Measurements from ENCODE around the gene CAMTA1.

DNA sequence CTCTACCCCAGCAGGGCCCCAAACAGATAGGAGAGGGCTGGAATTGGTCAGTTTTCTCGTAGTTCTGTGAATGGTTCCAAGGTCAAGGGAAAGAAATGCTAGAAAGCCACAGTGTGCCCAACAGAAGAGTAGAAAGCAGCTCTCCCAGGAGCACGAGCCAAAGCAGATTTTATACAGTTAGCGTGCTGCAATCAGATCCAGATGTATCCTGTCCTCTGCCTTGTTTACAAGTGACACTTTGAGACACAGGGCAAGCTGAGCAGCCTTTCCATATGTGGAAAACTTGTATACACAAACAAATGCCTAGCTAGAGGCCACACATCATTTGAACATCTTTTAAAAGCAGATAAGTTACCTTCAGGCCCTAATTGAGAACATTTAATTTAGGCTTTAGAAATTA is 992.3 kb downstream of the CAMTA1 start:
- no peak for TF ChIP-seq POLR2A (IDR thresholded peaks at IDR 0.05; ENCODE audit: low read length)
- TF ChIP-seq GATA1 (IDR thresholded peaks at IDR 0.05; ENCODE audit: low read depth, low read length), result no peak

Measured in erythroblast (primary cell).